HG03159 (cell line): Measurements from ENCODE around the gene RPL19.

Experiments
- ATAC-seq: cut with Tn5 transposase; IDR thresholded peaks from one replicate; pipeline ENCODE4 v1.9.1; 2021; ENCODE audit warnings: mild to moderate bottlenecking, moderate library complexity; ENCODE audit not compliant: unreplicated experiment

RPL19 gene

DNA sequence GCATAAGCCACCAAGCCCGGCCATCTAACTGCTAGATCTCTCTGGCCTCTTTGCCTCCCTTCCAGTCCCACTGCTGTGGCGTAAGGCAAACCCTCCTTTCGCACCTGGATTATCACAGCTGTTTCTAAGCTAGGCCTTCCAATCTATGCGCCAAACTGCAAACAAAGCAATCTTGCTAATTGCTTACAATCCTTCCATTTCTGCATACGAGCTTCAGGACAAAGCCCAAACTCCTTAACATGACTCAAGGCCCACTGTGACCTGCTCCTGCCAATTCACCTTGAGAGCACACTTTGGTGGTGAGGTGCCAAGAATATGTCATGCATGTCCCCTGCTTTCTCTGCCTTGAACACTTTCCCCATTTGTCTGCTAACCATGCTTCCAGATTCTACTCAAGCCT is 28.1 kb upstream of the RPL19 start:
- no peak for ATAC-seq

DNA sequence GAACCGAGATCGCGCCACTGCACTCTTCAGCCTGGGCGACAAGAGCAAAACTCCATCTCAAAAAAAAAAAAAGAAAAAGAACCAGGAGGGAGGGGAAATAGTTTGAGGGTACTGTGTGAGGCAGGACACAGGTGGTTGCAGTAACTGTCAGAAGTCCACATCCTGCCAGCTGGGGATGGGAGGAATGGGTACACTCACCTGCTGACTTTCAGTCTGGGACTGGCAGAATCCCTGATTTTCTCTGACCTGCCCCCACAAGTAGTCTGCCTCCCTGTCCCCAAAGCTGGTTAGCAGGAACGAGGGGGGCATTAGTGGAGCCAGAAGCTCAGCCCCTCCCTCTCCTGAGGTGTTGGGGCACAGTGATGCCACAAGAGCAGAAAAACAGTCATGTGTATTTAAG is 27.0 kb upstream of the RPL19 start:
- ATAC-seq = no peak

DNA sequence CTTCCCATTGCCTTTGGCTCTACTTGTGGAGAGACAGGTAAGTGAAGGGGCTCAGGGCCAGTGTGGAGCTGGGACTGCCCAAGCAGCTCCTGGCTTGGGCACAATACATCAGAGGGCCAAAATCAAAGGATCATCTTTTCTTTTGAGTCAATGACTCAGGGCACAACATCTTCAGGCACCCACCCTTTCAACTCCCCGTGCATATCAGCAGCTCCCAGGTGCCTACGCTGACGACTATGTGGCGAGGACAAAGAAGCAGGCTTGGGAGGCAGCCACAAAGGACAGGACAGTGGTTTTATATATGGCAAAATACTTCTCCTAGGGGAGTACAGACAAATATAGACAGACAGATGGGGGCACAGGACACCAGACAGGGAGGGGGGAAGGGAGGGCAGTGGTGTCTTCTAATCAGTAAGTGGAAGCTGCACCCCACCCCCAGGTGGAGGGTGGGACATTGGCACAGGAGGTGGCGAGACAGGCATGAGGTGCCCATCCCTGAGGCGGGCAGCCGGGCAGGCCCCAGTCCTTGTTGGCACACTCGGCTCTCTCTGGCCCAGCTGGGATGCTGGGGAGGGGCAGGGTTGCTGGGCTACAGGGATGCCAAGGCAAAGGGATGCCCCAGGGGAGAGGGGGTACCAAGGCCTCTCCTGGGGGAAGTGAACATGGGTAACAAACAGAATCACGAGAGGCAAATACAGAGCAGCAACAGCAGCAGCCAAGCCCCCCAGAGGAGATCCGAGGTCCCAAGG is 26.4 kb upstream of the RPL19 start:
- no peak for ATAC-seq

DNA sequence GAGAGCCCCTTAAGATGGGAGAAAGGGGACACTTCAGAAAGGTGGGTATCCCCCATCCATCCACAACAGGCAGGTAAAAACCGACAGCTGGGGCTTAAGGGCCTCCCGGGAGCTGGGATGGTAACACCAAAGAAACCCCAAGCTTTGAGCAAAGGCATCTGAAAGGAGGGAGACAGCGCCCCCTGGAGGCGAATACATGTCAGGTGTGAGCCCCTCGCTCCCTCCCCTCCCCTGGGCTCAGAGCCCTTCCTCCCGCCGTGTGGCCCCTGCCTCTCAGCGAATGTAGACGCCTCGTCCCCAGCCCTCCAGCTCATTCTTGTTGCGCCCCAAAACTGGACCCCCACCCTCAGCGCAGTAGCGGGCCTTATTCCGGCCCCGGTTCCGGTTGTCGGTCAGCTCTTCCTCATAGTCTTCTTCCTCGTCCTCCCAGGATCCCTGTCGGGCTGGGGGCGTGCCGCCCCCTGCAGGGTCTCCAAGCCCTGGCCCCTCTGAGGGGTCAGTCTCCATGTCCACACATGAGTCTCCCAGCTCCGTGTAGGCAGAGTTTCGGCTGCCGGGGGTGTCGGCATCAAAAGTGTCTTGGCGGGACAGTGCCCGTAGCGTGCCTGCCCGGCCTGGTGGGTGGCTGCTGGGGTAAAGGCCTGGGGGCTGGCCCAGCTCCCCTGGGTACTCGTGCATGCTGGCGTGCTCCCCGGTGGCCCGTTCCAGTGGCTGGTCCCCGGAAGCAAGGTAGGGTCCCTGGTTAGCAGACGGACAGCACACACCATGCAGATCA is 25.0 kb upstream of the RPL19 start:
- no peak for ATAC-seq

GRCh38 chr17:39175695-39176093 is 24.4 kb upstream of the RPL19 start:
- ATAC-seq = no peak

DNA sequence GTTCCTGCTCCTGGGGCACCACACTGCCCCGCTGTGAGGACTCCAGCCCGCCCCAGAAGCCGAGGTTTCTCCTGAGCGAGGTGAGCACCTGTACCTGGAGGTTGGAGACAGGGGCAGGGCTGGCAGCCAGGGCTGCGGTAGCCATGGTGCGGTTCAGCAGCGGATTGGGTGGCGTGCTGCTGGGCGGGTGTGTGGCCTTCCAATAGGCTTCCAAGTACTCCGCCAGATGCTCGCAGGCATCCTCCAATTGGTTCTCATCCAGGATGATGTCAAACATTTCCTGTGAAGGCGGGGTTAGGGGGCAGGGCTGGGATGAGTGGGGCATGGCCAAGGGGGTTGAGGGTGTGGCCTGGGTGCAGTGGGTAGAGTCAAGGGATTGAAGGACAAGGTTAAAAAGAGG is 22.8 kb upstream of the RPL19 start:
- ATAC-seq = no peak

GRCh38 chr17:39178536-39178935 is 21.5 kb upstream of the RPL19 start:
- ATAC-seq = no peak

- no peak for ATAC-seq
Measured at GRCh38 chr17:39181303-39181702, 18.8 kb upstream of the RPL19 start.

DNA sequence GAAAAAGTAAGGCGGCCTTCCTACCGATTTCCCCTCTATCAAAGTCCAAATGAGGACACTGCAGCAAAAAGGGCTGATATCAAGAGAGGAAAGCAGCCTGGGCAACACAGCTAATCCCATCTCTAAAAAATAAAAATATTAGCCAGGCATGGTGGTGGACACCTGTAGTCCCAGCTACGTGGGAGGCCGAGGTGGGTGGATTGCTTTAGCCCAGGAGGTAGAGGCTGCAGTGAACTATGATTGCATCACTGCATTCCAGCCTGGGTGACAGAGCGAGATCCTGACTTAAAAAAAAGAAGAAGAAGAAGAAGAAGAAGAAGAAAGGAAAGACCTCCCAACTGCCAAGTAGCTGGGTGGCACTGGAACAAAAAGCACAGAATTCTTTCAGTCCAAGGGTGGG is 17.0 kb upstream of the RPL19 start:
- ATAC-seq = no peak

DNA sequence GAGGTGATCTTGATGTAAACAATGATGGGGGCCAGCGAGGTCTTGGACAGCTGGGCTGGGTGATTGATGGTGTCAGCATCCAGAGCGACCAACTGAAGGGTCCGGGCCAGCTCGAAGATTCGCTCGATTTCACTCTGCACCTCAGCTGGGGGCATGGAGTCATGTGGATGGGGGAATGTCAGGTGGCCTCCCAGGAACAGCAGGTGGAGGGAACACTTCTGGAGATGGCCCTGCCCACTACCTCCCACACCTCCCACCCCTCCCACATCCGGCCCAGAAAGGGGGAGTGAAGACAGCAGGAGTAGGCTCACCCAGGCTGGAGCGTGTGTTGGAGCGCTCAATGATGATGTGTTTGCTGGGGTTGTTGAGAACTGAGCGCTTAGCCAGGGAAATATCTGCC is 16.4 kb upstream of the RPL19 start:
- ATAC-seq = no peak

DNA sequence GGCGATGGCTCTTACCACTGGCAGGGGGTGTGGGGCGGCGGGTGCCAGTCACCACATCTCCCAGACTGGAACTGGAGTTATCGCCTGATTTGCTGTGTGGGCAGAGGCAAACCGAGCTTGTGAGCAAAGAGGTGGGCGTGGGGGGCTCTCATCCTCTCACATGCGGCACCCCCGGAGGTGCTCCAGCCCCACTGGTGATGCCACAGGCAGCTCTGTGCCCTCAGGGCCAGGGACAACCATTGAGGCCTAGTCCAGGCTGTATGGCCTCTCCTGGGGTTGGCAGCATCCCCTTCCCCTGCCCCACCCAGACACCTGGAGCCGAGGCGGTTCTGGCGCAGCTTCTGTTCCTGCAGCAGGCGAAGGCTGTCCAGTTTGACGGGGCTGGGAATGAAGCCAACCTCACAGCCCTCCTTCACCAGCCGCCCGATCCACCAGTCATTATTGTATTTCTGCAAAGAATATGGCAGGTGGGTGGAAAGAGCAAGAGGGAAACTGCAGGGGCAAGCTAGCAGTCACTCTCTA is 13.5 kb upstream of the RPL19 start:
- no peak for ATAC-seq

GRCh38 chr17:39187152-39187830 is 12.8 kb upstream of the RPL19 start:
- ATAC-seq = no peak

DNA sequence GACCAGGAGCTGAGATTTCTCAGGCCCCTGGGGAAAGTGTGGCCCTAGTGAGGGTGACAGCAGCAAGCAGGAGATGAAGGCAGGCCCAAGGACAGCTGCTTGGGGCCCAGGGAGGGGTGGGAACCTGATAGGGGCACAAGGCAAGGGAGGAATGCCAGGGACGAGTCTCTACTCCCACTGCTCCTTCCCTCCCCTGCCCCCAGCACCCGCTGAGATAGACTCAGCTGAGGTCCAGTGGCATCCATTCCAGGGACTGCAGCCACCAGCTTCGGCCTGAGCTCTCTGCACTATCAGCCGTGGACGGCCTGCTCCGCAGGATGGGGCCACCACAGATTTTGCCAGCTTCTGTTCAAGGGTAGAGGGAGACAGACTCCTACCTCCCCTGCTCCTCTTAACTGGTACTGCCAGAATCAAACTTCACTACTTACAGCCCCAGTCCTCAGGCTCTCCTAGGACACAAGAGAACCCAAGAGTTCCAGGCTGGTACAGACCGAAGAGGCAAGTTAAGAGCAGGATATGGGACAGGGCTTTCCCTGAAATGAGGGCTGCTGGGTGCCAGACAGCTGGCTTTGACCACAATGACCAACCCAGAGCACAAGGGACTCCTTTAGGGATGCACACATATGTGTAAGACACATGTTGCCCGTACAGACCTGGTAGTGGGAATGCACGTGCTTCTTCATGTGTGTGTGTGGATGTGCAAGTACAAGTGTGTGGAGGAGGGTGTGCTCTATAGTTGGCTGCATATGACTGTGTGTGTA is 8.2 kb upstream of the RPL19 start:
- ATAC-seq = no peak

- ATAC-seq = no peak
Measured at GRCh38 chr17:39192901-39193300, 7.2 kb upstream of the RPL19 start.

- ATAC-seq = no peak
Measured at GRCh38 chr17:39193346-39193745, 6.7 kb upstream of the RPL19 start.

DNA sequence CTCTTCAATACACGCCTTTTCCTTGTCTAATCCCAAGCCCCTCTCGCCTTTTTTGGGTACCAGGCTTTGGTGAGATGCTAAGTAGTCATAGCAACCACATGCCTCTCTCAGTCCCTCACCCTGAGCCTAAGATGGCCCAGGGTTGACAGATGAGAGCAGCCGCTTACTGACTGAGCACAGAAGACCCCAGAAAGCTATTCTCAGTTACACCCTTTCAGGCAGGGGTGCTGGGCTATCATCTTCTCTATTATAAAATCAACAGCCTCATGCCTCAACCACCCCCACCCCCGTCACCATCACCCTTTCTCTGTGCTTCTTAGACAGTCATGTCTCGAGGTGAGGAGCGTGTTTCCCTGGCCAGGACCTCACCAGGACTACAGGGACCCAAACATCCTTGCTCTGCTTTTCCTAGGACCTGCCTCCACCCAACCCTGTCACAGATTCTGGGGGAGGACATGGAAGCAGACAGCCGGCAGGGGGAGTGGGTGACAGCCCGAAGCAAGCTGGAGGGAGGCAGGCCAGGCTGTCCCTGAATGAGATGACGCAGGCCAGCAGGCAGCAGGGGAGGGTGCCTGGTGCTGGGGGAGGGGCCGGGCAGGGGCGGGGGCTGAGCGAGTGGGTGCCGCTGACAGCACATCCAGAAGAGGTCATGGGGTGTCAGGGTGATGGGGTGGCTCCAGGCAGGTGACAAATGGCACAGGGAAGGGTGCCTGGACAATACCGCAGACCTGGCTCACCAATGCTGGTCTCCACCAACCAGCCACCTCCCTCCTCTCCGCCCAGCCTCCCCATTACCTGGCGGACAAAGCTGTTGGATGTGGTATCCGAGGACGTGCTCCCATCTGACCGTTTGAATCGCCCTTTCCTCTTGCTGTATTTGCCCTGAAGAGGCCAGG is 5.7 kb upstream of the RPL19 start:
- no peak for ATAC-seq

DNA sequence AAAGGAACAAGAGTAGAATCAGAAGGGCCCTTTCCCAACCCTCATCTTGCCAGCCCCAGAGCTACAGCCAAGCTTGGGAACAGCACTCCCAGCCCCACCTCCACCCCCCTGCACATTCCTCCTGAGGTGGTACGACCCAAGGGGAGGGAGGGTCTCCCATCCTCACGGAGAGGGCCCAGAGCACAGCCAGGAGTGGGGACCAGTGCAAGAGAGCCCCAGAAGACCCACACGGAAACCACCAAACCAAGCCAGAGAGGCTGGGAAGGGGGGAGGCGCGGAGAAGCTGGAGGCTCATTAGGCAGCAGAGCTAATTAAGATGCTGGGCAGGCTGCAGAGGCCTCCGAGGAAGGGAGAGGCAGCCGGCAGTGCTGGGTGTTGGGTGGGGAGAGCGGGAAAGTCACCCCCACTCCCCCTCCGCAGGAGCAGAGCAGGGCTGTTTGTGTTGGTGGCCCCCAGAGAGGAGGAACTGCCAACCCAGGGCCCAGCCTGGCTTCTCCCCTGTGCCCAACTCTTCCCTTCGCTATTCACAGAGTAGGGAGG is 5.0 kb upstream of the RPL19 start:
- no peak for ATAC-seq

DNA sequence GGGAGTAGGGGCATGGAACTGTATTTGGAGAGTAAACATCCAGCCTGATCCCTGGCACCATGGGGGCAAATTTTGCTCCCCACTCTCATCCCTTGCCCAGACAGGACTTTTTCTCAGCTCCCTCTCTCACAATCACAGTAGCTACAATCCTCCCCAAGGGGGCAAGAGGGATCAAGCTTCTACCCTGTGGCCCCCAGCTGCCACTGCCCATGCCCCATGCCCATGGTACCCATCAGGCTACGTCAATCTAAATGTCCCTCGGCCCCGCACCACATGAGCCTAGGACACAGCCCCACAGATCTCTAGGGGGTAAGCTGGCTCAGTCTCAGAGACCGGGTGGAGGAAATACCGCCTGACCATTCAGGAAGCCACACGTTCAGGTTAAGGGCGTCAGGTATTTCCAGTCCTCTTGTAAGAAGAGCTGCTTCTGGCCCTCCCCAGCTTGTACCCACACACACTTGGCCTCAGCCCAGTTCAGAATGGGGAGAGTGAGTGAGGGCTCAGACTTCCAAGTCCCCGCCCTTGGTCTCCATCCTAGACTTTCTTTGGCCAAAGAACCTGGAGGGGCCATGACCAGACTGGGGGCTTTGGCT is 4.4 kb upstream of the RPL19 start:
- ATAC-seq = no peak

DNA sequence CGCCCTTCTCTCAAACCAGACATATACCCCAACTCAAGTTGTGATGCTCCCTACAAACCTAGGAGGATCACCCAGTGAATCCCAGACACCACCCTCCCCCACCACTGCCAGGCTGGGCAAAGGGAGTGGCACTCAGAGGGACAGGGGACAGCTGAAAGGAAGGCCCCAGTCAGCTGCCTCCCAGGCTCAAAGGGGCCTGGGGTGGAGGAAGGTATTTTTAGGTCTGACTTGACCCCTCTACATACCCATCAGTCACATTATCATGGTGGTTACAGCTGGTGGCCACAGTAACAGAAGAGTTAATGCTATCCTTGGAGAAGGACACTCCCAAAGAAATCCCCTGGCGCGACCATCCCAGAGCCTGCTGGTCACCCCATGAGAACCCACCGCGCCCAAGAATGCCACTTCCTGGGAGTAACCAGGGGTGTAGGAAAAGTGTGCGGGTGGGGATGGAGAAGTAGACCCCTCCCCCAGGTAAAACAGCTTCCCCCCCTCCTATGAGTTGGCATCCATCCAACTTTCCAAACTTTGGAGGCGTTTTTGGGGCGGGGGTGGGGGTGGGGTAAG is 3.8 kb upstream of the RPL19 start:
- ATAC-seq = no peak
